GM19468 (cell line): ENCODE measurements around the gene SCO1.

Source experiments
- ATAC-seq: cut with Tn5 transposase; IDR thresholded peaks from one replicate; pipeline ENCODE4 v1.9.1; 2021; ENCODE audit warnings: mild to moderate bottlenecking, moderate library complexity, moderate number of reproducible peaks; ENCODE audit not compliant: unreplicated experiment; ENCODE audit errors: extremely low read depth

SCO1 gene

GRCh38 chr17:10661437-10661836, 35.9 kb downstream of the SCO1 start:
- ATAC-seq, result no peak

GRCh38 chr17:10657879-10658278, 39.5 kb downstream of the SCO1 start:
- no peak for ATAC-seq

- no peak for ATAC-seq
These were observed 40.2 kb downstream of the SCO1 start, which contains the start of gene MYH3 for GRCh38 chr17:10657148-10657547. Gene MYH3, minus strand, starts transcription at chr17:10657309. Its CDS starts 2,245 bp downstream, at chr17:10655064.

GRCh38 chr17:10653987-10654386, 43.3 kb downstream of the SCO1 start:
- no peak for ATAC-seq

DNA sequence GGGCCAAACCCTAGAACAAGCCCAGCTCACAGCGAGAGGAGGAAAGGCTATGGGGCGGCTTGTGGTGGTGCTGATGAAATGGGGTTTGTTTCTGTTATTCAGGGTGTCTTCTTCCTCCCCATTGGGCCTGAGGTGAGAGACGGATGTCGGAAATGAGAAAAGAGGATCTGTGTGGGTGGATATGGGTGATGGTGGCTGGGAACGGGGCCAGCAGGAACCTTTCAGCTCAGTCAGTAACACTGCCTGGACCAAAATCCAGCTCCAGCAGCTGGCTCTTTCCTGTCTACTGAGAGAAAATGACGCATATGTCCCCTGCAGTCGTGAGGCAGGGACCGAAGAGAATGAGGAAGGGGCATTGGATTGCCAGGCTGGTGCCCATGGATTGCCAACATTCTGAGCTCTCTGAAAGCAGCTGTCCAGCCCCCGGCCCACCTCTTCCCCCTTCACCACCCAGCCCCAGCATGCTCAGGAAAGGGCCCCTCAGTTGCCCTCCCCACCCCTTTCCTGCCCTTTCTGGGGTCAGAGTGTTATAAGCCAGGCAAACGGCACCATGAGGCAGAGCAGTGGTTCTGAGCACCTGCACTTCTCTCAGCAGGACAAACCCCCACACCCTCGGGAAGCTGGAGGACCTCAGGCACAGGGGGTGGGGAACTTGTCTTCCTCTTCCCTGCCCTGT, 44.2 kb downstream of the SCO1 start:
- ATAC-seq, result no peak

DNA sequence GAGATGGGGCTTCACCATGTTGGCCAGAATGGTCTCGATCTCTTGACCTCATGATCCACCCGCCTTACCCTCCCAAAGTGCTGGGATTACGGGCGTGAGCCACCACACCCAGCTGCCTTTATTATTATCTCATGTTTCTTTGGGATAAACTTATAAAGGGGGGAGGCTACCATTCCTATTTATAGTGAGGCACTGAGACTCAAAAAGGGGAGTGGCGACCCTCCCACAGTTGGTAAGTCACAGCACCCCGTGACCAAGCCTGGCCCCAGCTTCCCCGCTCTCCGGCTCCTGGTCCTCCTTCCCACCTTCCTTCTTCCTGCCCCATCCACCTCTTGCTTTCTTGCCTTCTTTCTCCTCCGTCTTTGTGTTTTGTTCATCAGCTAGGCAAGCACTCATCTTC, 45.4 kb downstream of the SCO1 start:
- no peak for ATAC-seq

GRCh38 chr17:10649602-10650001, 47.7 kb downstream of the SCO1 start:
- ATAC-seq, result no peak

GRCh38 chr17:10648956-10649355, 48.4 kb downstream of the SCO1 start:
- no peak for ATAC-seq

DNA sequence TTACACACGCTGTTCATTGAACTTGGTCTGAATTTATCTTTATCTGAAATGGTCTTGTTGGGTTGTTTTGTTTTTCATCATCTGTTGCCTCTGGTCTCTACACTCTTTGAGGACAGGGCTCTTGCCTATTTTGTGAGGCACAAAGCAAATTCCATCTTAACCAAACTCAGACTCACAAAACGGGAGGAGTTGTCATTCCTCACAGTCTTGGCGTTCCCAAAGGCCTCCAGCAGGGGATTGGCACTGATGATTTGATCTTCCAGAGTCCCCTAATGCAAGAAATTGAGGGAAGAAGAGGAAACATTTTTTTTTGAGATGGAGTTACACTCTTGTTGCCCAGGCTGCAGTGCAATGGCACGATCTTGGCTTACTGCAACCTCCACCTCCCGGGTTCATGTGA, 49.0 kb downstream of the SCO1 start:
- ATAC-seq, result no peak

GRCh38 chr17:10646392-10646990, 50.8 kb downstream of the SCO1 start:
- no peak for ATAC-seq

- ATAC-seq, result no peak
These were observed 56.9 kb downstream of the SCO1 start for GRCh38 chr17:10640475-10640874.

GRCh38 chr17:10638151-10638550, 59.2 kb downstream of the SCO1 start:
- no peak for ATAC-seq

DNA sequence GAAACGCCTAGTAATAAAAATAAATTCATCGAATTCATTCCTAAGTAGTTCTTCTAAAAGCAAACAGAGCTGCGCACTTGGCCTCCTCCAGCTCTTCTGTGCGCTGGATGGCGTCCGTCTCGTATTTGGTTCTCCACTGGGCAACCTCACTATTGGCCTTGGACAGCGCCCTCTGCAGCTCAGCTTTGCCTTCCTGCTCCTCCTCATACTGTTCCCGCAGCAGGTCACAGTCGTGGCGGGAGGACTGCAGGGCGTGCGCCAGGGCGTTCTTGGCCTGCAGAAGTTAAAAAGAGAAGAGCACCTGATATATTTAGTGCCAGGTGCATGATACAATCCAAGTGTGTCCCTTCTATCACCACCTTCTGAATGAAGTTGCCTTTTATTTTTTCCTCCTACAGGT, 62.0 kb downstream of the SCO1 start:
- ATAC-seq, result no peak

GRCh38 chr17:10633738-10634379, 63.5 kb downstream of the SCO1 start:
- peak; percentile 87 for ATAC-seq

GRCh38 chr17:10631701-10632100, 65.6 kb downstream of the SCO1 start:
- no peak for ATAC-seq

DNA sequence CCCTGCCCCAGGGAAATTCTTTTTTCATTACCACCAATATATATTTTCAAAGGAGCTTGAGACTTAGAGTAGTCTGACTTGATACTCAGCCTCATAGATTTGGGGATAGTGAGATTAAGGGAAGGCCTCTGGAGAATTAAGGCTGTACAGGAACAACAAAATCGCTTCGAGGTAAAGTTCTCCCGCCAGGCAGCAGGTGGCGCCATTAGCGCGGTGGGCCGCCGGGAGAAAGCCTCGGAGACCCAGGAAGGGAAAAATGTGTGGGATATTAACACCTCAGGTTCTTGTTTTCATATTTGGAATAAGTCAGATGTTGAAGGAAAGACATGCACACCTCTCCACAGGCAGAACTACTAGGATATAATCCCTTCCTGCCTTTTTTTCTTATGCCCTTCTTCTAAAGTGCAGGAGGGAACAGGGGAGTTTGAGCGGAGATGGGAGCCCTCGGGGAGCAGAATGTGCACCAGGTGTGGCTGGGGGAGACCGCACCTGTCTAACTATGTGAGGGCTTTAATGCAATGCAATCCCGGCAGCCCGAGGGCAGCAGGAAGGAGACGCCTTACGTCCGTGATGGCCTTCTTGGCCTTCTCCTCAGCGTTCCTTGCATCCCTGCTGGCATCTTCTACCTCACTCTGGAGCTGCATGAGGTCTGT, 66.2 kb downstream of the SCO1 start:
- no peak for ATAC-seq

- ATAC-seq, result no peak
These were observed 67.6 kb downstream of the SCO1 start for GRCh38 chr17:10629706-10630105.

GRCh38 chr17:10628756-10629155, 68.6 kb downstream of the SCO1 start:
- ATAC-seq, result no peak

- ATAC-seq, result no peak
These were observed 70.9 kb downstream of the SCO1 start for GRCh38 chr17:10626390-10626789.

GRCh38 chr17:10624969-10625368, 72.4 kb downstream of the SCO1 start:
- no peak for ATAC-seq

DNA sequence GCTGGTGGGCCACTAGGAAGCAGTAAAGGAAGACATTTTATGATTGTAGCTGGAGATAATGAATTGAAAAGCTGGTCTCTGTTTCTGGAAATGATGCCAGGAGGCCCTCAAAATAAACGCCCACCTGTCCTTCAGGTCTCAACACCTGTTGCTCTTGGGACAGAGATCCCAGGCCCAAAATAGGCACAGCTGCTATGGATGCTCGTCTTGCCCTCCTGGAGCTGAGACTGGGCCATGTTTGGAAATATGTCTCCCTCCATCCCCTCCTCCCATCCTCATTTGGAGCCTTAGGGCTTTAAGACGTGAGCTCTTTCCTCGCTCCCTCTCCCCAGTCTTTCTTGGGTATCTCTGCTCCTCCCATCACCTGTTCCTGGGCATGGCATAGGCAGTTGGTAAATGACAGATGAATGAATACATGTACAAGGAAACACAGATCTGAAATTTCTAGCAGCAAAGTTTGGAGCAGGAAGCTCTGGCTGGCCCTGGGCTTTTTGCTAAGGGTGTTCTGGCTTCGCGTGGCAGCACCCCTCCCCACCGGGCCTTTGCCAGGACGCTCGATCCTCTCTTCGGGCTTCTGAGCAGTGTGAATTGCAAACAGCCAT, 73.5 kb downstream of the SCO1 start:
- no peak for ATAC-seq
